HTR-8/SVneo (cell line): ENCODE data around the gene SCGB3A1.

Source experiments
- DNase-seq: peaks from one replicate; pipeline ENCODE4 v3.0.0; 2011; ENCODE audit warnings: low spot score, mixed read lengths; ENCODE audit not compliant: insufficient read length
- FAIRE-seq: peaks from 2 replicates; lab custom pipeline; 2011; peaks lifted over from hg19 to GRCh38; lab: Jason Lieb, UNC

Gene SCGB3A1

GRCh38 chr5:180607861-180608571, 16.7 kb upstream of the SCGB3A1 start:
- DNase-seq (no peak), FAIRE-seq (no peak)

- FAIRE-seq (no peak), DNase-seq (no peak)
Observed at GRCh38 chr5:180606215-180606785, 15.0 kb upstream of the SCGB3A1 start.

GRCh38 chr5:180605554-180606214, 14.4 kb upstream of the SCGB3A1 start:
- DNase-seq (peak; percentile 60), FAIRE-seq (peak; percentile 58)

GRCh38 chr5:180604271-180604670, 13.0 kb upstream of the SCGB3A1 start:
- no peak for DNase-seq
- FAIRE-seq: no peak

GRCh38 chr5:180603076-180603594, 11.8 kb upstream of the SCGB3A1 start:
- FAIRE-seq (no peak), DNase-seq (no peak)

- FAIRE-seq (no peak), DNase-seq (no peak)
Observed at GRCh38 chr5:180602481-180603075, 11.3 kb upstream of the SCGB3A1 start.

- DNase-seq (no peak), FAIRE-seq (no peak)
Observed at GRCh38 chr5:180601591-180602480, 10.5 kb upstream of the SCGB3A1 start.

- no peak for DNase-seq
- no peak for FAIRE-seq
Observed at GRCh38 chr5:180600554-180601041, 9.3 kb upstream of the SCGB3A1 start.

- FAIRE-seq: no peak
- DNase-seq: no peak
Observed at GRCh38 chr5:180599981-180600553, 8.8 kb upstream of the SCGB3A1 start.

GRCh38 chr5:180599590-180599914, 8.3 kb upstream of the SCGB3A1 start:
- FAIRE-seq: no peak
- no peak for DNase-seq

- FAIRE-seq (no peak), DNase-seq (no peak)
Observed at GRCh38 chr5:180598797-180599589, 7.7 kb upstream of the SCGB3A1 start.

- no peak for DNase-seq
- no peak for FAIRE-seq
Observed at GRCh38 chr5:180598316-180598701, 7.0 kb upstream of the SCGB3A1 start.

GRCh38 chr5:180596668-180597231, 5.5 kb upstream of the SCGB3A1 start:
- DNase-seq: no peak
- FAIRE-seq: no peak

GRCh38 chr5:180596115-180596667, 4.9 kb upstream of the SCGB3A1 start:
- FAIRE-seq: no peak

GRCh38 chr5:180595381-180596114, 4.2 kb upstream of the SCGB3A1 start:
- FAIRE-seq: no peak

More at GRCh38 chr5:180596115-180596667, 4.9 kb upstream of the SCGB3A1 start:
- no peak for DNase-seq

GRCh38 chr5:180595046-180595379, 3.7 kb upstream of the SCGB3A1 start:
- FAIRE-seq (no peak), DNase-seq (no peak)

More at GRCh38 chr5:180595381-180596114, 4.2 kb upstream of the SCGB3A1 start:
- no peak for DNase-seq

- FAIRE-seq (peak; percentile 85), DNase-seq (no peak)
Observed at GRCh38 chr5:180594311-180595045, 3.2 kb upstream of the SCGB3A1 start.
